Measurements from ENCODE around the gene FCRL3.

Gene FCRL3

GRCh38 chr1:157682710-157683437, 17.7 kb downstream of the FCRL3 start:
- DNase-seq (ENCODE audit: low read depth): no peak

GRCh38 chr1:157678721-157679120, 21.8 kb downstream of the FCRL3 start:
- DNase-seq (ENCODE audit: low read depth): no peak

- DNase-seq (ENCODE audit: low read depth): no peak
These were observed 27.6 kb downstream of the FCRL3 start for GRCh38 chr1:157673008-157673407.

GRCh38 chr1:157671895-157672294, 28.7 kb downstream of the FCRL3 start:
- no peak for DNase-seq (ENCODE audit: low read depth)

GRCh38 chr1:157659576-157660247, 40.9 kb downstream of the FCRL3 start:
- no peak for DNase-seq (ENCODE audit: low read depth)

- DNase-seq (ENCODE audit: low read depth): no peak
These were observed 42.0 kb downstream of the FCRL3 start for GRCh38 chr1:157658571-157658970.

- no peak for DNase-seq (ENCODE audit: low read depth)
These were observed 47.1 kb downstream of the FCRL3 start for GRCh38 chr1:157653494-157653873.

- no peak for DNase-seq (ENCODE audit: low read depth)
These were observed 47.6 kb downstream of the FCRL3 start for GRCh38 chr1:157652859-157653493.

- DNase-seq (ENCODE audit: low read depth): no peak
These were observed 52.3 kb downstream of the FCRL3 start for GRCh38 chr1:157648317-157648716.

GRCh38 chr1:157646144-157646543, 54.4 kb downstream of the FCRL3 start:
- DNase-seq (ENCODE audit: low read depth): no peak

- DNase-seq (ENCODE audit: low read depth): no peak
These were observed 59.4 kb downstream of the FCRL3 start for GRCh38 chr1:157641177-157641576.

GRCh38 chr1:157639800-157640199, 60.8 kb downstream of the FCRL3 start:
- DNase-seq (ENCODE audit: low read depth): no peak

GRCh38 chr1:157628773-157629172, 71.8 kb downstream of the FCRL3 start:
- no peak for DNase-seq (ENCODE audit: low read depth)

Data from activated T-helper 1 cell treated with Interleukin-2 at 50 U/mL for 16 hours (primary cell).